Natural killer cell (primary cell): ENCODE results near the gene NFE2. TPM values are rescaled to one million over a fixed set of nuclear protein-coding genes. Genes with fewer than 3 reads are reported as not detected.

Experiments
- ATAC-seq, 3 donors: fragments of 150-1000 bp in 2 of 3; fragments of 200-7000 bp in 1 of 3; cut with Tn5 transposase; 1 replicate in 1 of 3; 2 replicates in 2 of 3; pipeline ENCODE4 v1.10.0; 2021; ENCODE audit warnings: mild to moderate bottlenecking in 2 of 3, moderate library complexity in 2 of 3
- DNase-seq, 2 donors: peaks; one replicate each; pipeline versions ENCODE4 v3.0.0 to v3.0.0-alpha.2; 2013 to 2021; ENCODE audit warnings: mixed read lengths in 1 of 2
- H3K27ac ChIP-seq: one replicate; pipeline ENCODE4 v1.5.1; 2013; ENCODE audit warnings: mild to moderate bottlenecking, low read length
- H3K27me3 ChIP-seq: one replicate; pipeline ENCODE4 v1.6.1; 2013; ENCODE audit warnings: low read length; ENCODE audit not compliant: control insufficient read depth, insufficient read depth
- H3K36me3 ChIP-seq: one replicate; pipeline ENCODE4 v1.6.1; 2013; ENCODE audit warnings: low read length; ENCODE audit not compliant: control insufficient read depth, insufficient read depth
- H3K4me1 ChIP-seq: one replicate; pipeline ENCODE4 v1.6.1; 2013; ENCODE audit warnings: low read length; ENCODE audit not compliant: control insufficient read depth, insufficient read depth
- H3K4me3 ChIP-seq: one replicate; pipeline ENCODE4 v1.5.1; 2013; ENCODE audit warnings: low read length
- H3K9me3 ChIP-seq: one replicate; pipeline ENCODE4 v1.6.1; 2013; ENCODE audit warnings: low read length; ENCODE audit not compliant: control insufficient read depth, insufficient read depth
- H3K27ac Mint-ChIP-seq, 2 donors: one replicate each; pipeline ENCODE4 v1.8.0; 2022; ENCODE audit warnings: mild to moderate bottlenecking in 2 of 2, mixed read lengths in 2 of 2, moderate library complexity in 1 of 2
- H3K27me3 Mint-ChIP-seq, 2 donors: one replicate each; pipeline ENCODE4 v1.8.0; 2022; ENCODE audit warnings: low read depth in 2 of 2, mixed read lengths in 2 of 2
- H3K36me3 Mint-ChIP-seq: one replicate; pipeline ENCODE4 v1.8.0; 2022; ENCODE audit warnings: mixed read lengths
- H3K4me1 Mint-ChIP-seq, 2 donors: one replicate each; pipeline ENCODE4 v1.8.0; 2022; ENCODE audit warnings: mixed read lengths in 2 of 2
- H3K4me3 Mint-ChIP-seq: one replicate; pipeline ENCODE4 v1.8.0; 2022; ENCODE audit warnings: mild to moderate bottlenecking, moderate library complexity, mixed read lengths
- H3K9me3 Mint-ChIP-seq, 2 donors: one replicate each; pipeline ENCODE4 v1.8.0; 2022; ENCODE audit warnings: mixed read lengths in 2 of 2
- WGBS: methylation state at CpG from one replicate; pipeline ENCODE4 v1.1.7; 2013; ENCODE audit warnings: missing lambda C conversion rate; ENCODE audit not compliant: insufficient coverage; 5-methylcytosine and 5-hydroxymethylcytosine counted together
- intact Hi-C: fragments of 100-400 bp; cut with micrococcal nuclease; formaldehyde crosslinking; loops from one replicate; pipeline ENCODE4 v1.14.2; 2022
- total RNA-seq, 4 donors: library from RNA; stranded (reverse); fragments of 120-200 nt in 1 of 4; gene quantifications; one replicate each; pipeline versions ENCODE4 v1.2.3 to v1.2.4, GENCODE V29; 2013 to 2022
- TF ChIP-seq, protein P1 (sequence below): fragments of 200-600 bp; IDR thresholded peaks from one replicate; pipeline ENCODE4 v1.8.0; 2022; ENCODE audit warnings: antibody characterized with exemption

Gene NFE2
- total RNA-seq, 3 donors from 2014 or later (not counting 1 experiment from before 2014, with no cell fraction given) = 2.0 to 15.4 (median 2.0) TPM

GRCh38 chr12:54294152-54294952 lies 6.5 kb downstream of the NFE2 start:
- DNase-seq (peak; percentile 55 to 72), ATAC-seq (peak; percentile 72 to 94 (median 80))
- Histone ChIP-seq H3K9me3 (no peaks in the 10 kb centered on the region), H3K27ac (no peak overlapping the region), H3K4me1 (peaks cover 18% of the 10 kb centered on the region), H3K36me3 (no peaks in the 10 kb centered on the region), H3K4me3 (no peak overlapping the region), H3K27me3 (no peaks in the 10 kb centered on the region)
- 69% methylated on average over 9 of the region's 9 CpGs for WGBS
- no peak overlapping the region for H3K4me3 Mint-ChIP-seq
- no peaks in the 10 kb centered on the region for H3K9me3 Mint-ChIP-seq
- TF ChIP-seq, protein P1, sequence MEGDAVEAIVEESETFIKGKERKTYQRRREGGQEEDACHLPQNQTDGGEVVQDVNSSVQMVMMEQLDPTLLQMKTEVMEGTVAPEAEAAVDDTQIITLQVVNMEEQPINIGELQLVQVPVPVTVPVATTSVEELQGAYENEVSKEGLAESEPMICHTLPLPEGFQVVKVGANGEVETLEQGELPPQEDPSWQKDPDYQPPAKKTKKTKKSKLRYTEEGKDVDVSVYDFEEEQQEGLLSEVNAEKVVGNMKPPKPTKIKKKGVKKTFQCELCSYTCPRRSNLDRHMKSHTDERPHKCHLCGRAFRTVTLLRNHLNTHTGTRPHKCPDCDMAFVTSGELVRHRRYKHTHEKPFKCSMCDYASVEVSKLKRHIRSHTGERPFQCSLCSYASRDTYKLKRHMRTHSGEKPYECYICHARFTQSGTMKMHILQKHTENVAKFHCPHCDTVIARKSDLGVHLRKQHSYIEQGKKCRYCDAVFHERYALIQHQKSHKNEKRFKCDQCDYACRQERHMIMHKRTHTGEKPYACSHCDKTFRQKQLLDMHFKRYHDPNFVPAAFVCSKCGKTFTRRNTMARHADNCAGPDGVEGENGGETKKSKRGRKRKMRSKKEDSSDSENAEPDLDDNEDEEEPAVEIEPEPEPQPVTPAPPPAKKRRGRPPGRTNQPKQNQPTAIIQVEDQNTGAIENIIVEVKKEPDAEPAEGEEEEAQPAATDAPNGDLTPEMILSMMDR = peak; percentile 68
- intact Hi-C loops = loop anchor here (1.0 kb wide), 2 partner anchors 30 to 74 kb away; no protein-coding TSS in a partner anchor
- no peaks in the 10 kb centered on the region for H3K36me3 Mint-ChIP-seq
- peak overlapping the region in 1 of 2 donors; percentile 27 for H3K27ac Mint-ChIP-seq
- peaks cover 4% of the 10 kb centered on the region in 2 donors for H3K27me3 Mint-ChIP-seq
- H3K4me1 Mint-ChIP-seq = peaks cover 16 to 32% of the 10 kb centered on the region in 2 donors

DNA sequence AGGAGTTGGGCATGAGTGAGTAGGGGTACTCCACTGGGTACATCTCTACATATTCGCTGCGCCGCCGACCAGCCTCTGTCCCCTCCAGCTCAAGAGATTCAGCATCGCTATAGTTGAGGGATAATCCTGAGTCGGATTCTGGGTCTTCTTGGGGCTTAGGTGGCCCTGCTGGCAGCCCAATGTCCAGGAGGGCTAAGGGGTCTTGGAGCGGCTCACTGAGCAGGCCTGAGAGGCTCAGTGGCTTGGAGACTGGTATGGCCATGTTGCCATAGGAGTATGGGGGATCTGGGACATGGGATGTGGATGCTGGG lies 7.9 kb downstream of the NFE2 start:
- Histone ChIP-seq H3K9me3 (no peaks in the 10 kb centered on the region), H3K27ac (no peak overlapping the region), H3K36me3 (peaks cover 4% of the 10 kb centered on the region), H3K27me3 (no peaks in the 10 kb centered on the region), H3K4me3 (no peak overlapping the region), H3K4me1 (peaks cover 14% of the 10 kb centered on the region)
- intact Hi-C loops = no loop called here
- H3K4me3 Mint-ChIP-seq = no peak overlapping the region
- H3K9me3 Mint-ChIP-seq = no peaks in the 10 kb centered on the region
- H3K27ac Mint-ChIP-seq = no peak overlapping the region
- H3K36me3 Mint-ChIP-seq = no peaks in the 10 kb centered on the region
- ATAC-seq (no peak), DNase-seq (no peak)
- H3K4me1 Mint-ChIP-seq = peaks cover 12 to 23% of the 10 kb centered on the region in 2 donors
- TF ChIP-seq, protein P1 = no peak
- 93% methylated on average over 7 of the region's 7 CpGs for WGBS
- no peaks in the 10 kb centered on the region for H3K27me3 Mint-ChIP-seq

DNA sequence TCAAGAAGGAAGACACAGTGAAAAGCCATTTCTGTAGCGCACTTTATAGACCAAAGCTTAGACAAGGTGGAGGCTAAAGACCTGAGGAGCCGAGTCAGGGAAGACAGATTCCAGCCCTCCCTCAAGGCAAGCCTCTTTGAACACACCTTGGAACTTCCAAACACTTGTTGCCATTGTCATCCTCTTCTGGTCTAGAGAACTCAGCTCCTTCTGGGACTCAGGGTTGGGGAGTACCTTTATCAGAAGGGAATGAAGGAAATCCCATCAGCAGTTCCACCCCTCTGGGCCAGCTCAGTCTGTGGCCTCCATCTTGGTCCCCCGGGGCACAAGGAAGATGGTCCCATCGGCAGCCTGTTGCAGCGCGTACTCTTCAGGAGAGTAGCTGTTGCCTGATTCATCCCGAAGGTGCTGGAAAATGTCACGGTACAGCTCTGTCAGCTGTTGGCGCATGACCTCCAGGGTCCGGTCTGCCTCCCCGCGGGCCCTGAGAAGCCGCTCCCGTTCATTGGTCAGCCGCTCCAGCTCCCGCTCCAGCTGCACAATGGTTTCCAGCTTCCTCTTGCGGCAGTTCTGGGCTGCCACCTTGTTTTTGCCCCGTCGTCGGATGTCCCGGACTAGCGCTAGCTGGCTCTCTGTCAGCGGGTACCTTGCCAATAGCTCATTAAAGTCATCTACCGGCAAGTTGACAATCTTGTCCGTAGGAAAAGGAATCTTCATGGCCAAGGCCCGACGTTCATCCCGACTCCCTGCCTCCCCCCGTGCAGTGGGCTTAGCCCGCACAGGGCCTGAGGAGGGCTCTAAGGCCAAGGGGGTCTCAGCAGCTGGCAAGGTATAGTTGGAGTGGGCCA lies 8.5 kb downstream of the NFE2 start:
- no peak for DNase-seq
- TF ChIP-seq, protein P1 = no peak
- 93% methylated on average over 30 of the region's 30 CpGs for WGBS
- Histone ChIP-seq H3K4me3 (no peak overlapping the region), H3K9me3 (no peaks in the 10 kb centered on the region), H3K36me3 (peaks cover 10% of the 10 kb centered on the region), H3K4me1 (peaks cover 10% of the 10 kb centered on the region), H3K27ac (no peak overlapping the region), H3K27me3 (no peaks in the 10 kb centered on the region)
- no peaks in the 10 kb centered on the region for H3K9me3 Mint-ChIP-seq
- H3K4me1 Mint-ChIP-seq = peaks cover 9 to 20% of the 10 kb centered on the region in 2 donors
- ATAC-seq = no peak
- intact Hi-C loops = no loop called here
- no peak overlapping the region for H3K27ac Mint-ChIP-seq
- peaks cover 2% of the 10 kb centered on the region for H3K36me3 Mint-ChIP-seq
- no peak overlapping the region for H3K4me3 Mint-ChIP-seq
- no peaks in the 10 kb centered on the region for H3K27me3 Mint-ChIP-seq
